H1 (cell line): ENCODE results near the gene EPHA2. TPM values are rescaled to one million over a fixed set of nuclear protein-coding genes. Genes with fewer than 3 reads are reported as not detected.

ENCODE experiments used
- JUN ChIP-seq: IDR thresholded peaks from 2 replicates; pipeline ENCODE4 v1.6.1; 2011; ENCODE audit warnings: low read depth, mild to moderate bottlenecking, improper control_type of control experiment, low read length
- POLR2AphosphoS5 ChIP-seq: IDR thresholded peaks from 2 replicates; pipeline ENCODE4 v1.6.1; 2011; ENCODE audit warnings: low read depth, low read length
- RBBP5 ChIP-seq: IDR thresholded peaks from 2 replicates; pipeline ENCODE4 v1.7.1; 2012; ENCODE audit warnings: low read depth, mild to moderate bottlenecking, inconsistent platforms, low read length, moderate library complexity, borderline replicate concordance
- RFX5 ChIP-seq: IDR thresholded peaks from 2 replicates; pipeline ENCODE4 v1.6.1; 2011; ENCODE audit warnings: low read depth, low read length, improper control_type of control experiment, borderline replicate concordance
- SIN3A ChIP-seq, 2 experiments: IDR thresholded peaks in 1 of 2; conservative IDR thresholded peaks in 1 of 2; 2 replicates each; pipeline ENCODE4 v1.6.1; 2011 to 2012; ENCODE audit warnings: low read length in 2 of 2, improper control_type of control experiment in 1 of 2, low read depth in 1 of 2, mild to moderate bottlenecking in 1 of 2
- polyA plus RNA-seq, 7 experiments: library from polyadenylated mRNA; depleted of rRNA in 3 of 7; stranded (reverse) in 5 of 7; unstranded in 2 of 7; fragments of >200 nt in 5 of 7; fragments of 200-250 nt in 2 of 7; gene quantifications; 1 replicate in 5 of 7; 2 replicates in 1 of 7; 4 replicates in 1 of 7; pipeline versions ENCODE4 v1.2.1 to v1.2.3, GENCODE V29; 2011 to 2013; ENCODE audit warnings: missing spikeins in 2 of 7, mixed read lengths in 2 of 7
- total RNA-seq: library from RNA; stranded (reverse); fragmentation: NEBNext Ultra II Directional; extraction: Animal tissue kit (Norgen Biotek cat#: 25700); gene quantifications from 2 replicates; pipeline ENCODE4 v1.2.1, GENCODE V29; 2021
- TF ChIP-seq, protein P1 (sequence below): fragments of 300-600 bp; sonication (generic); IDR thresholded peaks from 2 replicates; pipeline ENCODE4 v1.7.1; 2012; ENCODE audit warnings: low read length, moderate library complexity, mild to moderate bottlenecking, inconsistent platforms; ENCODE audit not compliant: insufficient replicate concordance
- TF ChIP-seq, protein P2 (sequence below), 3 experiments: IDR thresholded peaks; 1 replicate in 2 of 3; 2 replicates in 1 of 3; pipeline versions ENCODE4 v1.5.1 to v1.6.1; 2011; ENCODE audit warnings: low read length in 3 of 3, mild to moderate bottlenecking in 3 of 3, inconsistent platforms in 2 of 3, low read depth in 1 of 3, moderate library complexity in 1 of 3; ENCODE audit not compliant: insufficient read depth in 1 of 3; ENCODE audit errors: control extremely low read depth in 1 of 3

Gene EPHA2
- total and polyA plus RNA-seq, 2 of the 8 experiments (the other 6 are each of a cell fraction or from before 2014, with no cell fraction given): 26.8 to 33.6 TPM

DNA sequence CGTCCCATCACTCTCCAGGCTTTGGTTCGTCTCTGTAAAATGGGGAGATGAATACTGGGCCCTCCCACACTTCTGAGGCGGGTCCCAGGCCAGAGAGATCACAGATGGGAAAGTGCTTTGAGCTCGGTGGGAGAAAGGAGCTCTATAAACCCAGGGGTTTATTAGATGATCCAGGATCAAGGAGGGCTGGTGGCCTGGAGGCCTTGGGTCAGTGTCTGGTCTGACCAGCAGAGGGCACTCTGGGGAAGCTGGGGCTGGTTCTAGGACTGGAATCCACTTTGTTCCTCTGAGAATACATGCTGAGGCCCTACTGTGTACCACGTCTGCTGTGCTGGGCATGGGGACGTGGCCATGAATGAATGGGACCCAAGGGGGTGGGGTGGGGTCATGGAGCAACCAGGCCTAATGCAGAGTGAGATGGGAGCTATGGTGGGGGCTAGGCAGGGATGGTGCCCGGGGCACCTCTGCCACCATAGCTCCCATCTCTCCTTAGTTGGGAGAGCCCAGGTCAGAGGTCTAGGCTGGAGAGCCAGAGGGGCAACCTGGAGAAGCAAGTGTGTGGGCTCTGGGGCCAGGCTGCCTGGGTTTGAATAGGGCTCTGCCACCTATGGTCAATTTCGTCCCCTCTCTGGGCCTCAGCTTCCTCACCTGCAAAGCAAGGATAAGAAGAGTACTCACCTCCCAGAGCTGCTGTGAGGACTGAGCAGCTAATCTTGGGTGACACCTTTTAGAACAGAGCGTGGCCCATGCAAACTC, 73.4 kb downstream of the EPHA2 start (continued):
- TF ChIP-seq, protein P1, sequence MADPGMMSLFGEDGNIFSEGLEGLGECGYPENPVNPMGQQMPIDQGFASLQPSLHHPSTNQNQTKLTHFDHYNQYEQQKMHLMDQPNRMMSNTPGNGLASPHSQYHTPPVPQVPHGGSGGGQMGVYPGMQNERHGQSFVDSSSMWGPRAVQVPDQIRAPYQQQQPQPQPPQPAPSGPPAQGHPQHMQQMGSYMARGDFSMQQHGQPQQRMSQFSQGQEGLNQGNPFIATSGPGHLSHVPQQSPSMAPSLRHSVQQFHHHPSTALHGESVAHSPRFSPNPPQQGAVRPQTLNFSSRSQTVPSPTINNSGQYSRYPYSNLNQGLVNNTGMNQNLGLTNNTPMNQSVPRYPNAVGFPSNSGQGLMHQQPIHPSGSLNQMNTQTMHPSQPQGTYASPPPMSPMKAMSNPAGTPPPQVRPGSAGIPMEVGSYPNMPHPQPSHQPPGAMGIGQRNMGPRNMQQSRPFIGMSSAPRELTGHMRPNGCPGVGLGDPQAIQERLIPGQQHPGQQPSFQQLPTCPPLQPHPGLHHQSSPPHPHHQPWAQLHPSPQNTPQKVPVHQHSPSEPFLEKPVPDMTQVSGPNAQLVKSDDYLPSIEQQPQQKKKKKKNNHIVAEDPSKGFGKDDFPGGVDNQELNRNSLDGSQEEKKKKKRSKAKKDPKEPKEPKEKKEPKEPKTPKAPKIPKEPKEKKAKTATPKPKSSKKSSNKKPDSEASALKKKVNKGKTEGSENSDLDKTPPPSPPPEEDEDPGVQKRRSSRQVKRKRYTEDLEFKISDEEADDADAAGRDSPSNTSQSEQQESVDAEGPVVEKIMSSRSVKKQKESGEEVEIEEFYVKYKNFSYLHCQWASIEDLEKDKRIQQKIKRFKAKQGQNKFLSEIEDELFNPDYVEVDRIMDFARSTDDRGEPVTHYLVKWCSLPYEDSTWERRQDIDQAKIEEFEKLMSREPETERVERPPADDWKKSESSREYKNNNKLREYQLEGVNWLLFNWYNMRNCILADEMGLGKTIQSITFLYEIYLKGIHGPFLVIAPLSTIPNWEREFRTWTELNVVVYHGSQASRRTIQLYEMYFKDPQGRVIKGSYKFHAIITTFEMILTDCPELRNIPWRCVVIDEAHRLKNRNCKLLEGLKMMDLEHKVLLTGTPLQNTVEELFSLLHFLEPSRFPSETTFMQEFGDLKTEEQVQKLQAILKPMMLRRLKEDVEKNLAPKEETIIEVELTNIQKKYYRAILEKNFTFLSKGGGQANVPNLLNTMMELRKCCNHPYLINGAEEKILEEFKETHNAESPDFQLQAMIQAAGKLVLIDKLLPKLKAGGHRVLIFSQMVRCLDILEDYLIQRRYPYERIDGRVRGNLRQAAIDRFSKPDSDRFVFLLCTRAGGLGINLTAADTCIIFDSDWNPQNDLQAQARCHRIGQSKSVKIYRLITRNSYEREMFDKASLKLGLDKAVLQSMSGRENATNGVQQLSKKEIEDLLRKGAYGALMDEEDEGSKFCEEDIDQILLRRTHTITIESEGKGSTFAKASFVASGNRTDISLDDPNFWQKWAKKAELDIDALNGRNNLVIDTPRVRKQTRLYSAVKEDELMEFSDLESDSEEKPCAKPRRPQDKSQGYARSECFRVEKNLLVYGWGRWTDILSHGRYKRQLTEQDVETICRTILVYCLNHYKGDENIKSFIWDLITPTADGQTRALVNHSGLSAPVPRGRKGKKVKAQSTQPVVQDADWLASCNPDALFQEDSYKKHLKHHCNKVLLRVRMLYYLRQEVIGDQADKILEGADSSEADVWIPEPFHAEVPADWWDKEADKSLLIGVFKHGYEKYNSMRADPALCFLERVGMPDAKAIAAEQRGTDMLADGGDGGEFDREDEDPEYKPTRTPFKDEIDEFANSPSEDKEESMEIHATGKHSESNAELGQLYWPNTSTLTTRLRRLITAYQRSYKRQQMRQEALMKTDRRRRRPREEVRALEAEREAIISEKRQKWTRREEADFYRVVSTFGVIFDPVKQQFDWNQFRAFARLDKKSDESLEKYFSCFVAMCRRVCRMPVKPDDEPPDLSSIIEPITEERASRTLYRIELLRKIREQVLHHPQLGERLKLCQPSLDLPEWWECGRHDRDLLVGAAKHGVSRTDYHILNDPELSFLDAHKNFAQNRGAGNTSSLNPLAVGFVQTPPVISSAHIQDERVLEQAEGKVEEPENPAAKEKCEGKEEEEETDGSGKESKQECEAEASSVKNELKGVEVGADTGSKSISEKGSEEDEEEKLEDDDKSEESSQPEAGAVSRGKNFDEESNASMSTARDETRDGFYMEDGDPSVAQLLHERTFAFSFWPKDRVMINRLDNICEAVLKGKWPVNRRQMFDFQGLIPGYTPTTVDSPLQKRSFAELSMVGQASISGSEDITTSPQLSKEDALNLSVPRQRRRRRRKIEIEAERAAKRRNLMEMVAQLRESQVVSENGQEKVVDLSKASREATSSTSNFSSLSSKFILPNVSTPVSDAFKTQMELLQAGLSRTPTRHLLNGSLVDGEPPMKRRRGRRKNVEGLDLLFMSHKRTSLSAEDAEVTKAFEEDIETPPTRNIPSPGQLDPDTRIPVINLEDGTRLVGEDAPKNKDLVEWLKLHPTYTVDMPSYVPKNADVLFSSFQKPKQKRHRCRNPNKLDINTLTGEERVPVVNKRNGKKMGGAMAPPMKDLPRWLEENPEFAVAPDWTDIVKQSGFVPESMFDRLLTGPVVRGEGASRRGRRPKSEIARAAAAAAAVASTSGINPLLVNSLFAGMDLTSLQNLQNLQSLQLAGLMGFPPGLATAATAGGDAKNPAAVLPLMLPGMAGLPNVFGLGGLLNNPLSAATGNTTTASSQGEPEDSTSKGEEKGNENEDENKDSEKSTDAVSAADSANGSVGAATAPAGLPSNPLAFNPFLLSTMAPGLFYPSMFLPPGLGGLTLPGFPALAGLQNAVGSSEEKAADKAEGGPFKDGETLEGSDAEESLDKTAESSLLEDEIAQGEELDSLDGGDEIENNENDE: no peak
- TF ChIP-seq POLR2AphosphoS5 (no peak), SIN3A (conservative IDR thresholded peaks at IDR 0.05 in 1 of 2, IDR thresholded peaks at IDR 0.05 in 1 of 2; ENCODE audit: low read depth in 1 of 2, low read length in 2 of 2) (peak in 1 of 2 experiments; percentile 49; a peak in 1 of 4 replicates), RBBP5 (no peak), RFX5 (no peak), JUN (no peak)
- TF ChIP-seq, protein P2, sequence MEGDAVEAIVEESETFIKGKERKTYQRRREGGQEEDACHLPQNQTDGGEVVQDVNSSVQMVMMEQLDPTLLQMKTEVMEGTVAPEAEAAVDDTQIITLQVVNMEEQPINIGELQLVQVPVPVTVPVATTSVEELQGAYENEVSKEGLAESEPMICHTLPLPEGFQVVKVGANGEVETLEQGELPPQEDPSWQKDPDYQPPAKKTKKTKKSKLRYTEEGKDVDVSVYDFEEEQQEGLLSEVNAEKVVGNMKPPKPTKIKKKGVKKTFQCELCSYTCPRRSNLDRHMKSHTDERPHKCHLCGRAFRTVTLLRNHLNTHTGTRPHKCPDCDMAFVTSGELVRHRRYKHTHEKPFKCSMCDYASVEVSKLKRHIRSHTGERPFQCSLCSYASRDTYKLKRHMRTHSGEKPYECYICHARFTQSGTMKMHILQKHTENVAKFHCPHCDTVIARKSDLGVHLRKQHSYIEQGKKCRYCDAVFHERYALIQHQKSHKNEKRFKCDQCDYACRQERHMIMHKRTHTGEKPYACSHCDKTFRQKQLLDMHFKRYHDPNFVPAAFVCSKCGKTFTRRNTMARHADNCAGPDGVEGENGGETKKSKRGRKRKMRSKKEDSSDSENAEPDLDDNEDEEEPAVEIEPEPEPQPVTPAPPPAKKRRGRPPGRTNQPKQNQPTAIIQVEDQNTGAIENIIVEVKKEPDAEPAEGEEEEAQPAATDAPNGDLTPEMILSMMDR (IDR thresholded peaks at IDR 0.05; ENCODE audit: control extremely low read depth in 1 of 3, insufficient read depth in 1 of 3, low read depth in 1 of 3, low read length in 3 of 3): peak; percentile 92 to 97 (median 94)
